ENCODE measurements around the gene MEGF6. TPM values are rescaled to one million over a fixed set of nuclear protein-coding genes. Genes with fewer than 3 reads are reported as not detected.

Gene MEGF6
- total RNA-seq, 2 experiments from 2014 or later = 2.6 to 4.5 TPM

- peak; percentile 89 for ATAC-seq
- DNase-seq = peak; percentile 87
- Mint-ChIP-seq H3K36me3 (ENCODE audit: low read depth) (no peaks in the 10 kb centered on the region), H3K4me3 (no peak overlapping the region), H3K27ac (no peak overlapping the region), H3K27me3 (peaks cover 2% of the 10 kb centered on the region), H3K4me1 (peaks cover 3% of the 10 kb centered on the region), H3K9me3 (ENCODE audit: low read depth) (no peaks in the 10 kb centered on the region)
- POLR2A ChIA-PET = no interaction called here
- CTCF ChIA-PET = interaction anchor here (0.6 to 3.7 kb wide), 19 partner anchors 9 to 1038 kb away, joined by 3 to 32 read pairs (median 4); no protein-coding TSS in a partner anchor
- intact Hi-C loops (cut with DNase I, micrococcal nuclease) = loop anchor here (1.0 to 2.0 kb wide), 5 partner anchors 30 to 271 kb away; no protein-coding TSS in a partner anchor
These were observed 158.0 kb downstream of the MEGF6 start for GRCh38 chr1:3453203-3453761.

GRCh38 chr1:3452866-3453175 lies 158.5 kb downstream of the MEGF6 start:
- H3K36me3 Mint-ChIP-seq (ENCODE audit: low read depth) = no peaks in the 10 kb centered on the region

GRCh38 chr1:3451994-3452865 lies 159.1 kb downstream of the MEGF6 start:
- ChIA-PET POLR2A (no interaction called here), CTCF (interaction anchor here (0.6 to 3.7 kb wide), 17 partner anchors 8 to 1037 kb away, joined by 3 to 32 read pairs (median 4); no protein-coding TSS in a partner anchor)
- Mint-ChIP-seq H3K27ac (no peak overlapping the region), H3K9me3 (ENCODE audit: low read depth) (no peaks in the 10 kb centered on the region), H3K4me3 (no peak overlapping the region), H3K36me3 (ENCODE audit: low read depth) (no peaks in the 10 kb centered on the region), H3K4me1 (peaks cover 3% of the 10 kb centered on the region), H3K27me3 (peaks cover 2% of the 10 kb centered on the region)
- ATAC-seq (no peak), DNase-seq (no peak)
- intact Hi-C loops (cut with DNase I, micrococcal nuclease) = loop anchor here in 1 of 2 experiments (2.0 kb wide), 1 partner anchor 167 kb away; no protein-coding TSS in a partner anchor

More at GRCh38 chr1:3452866-3453175, 158.5 kb downstream of the MEGF6 start:
- Mint-ChIP-seq H3K4me1 (peaks cover 3% of the 10 kb centered on the region), H3K27me3 (peaks cover 2% of the 10 kb centered on the region), H3K27ac (no peak overlapping the region), H3K4me3 (no peak overlapping the region), H3K9me3 (ENCODE audit: low read depth) (no peaks in the 10 kb centered on the region)
- intact Hi-C loops (cut with DNase I, micrococcal nuclease) = loop anchor here (1.0 to 2.0 kb wide), 5 partner anchors 30 to 271 kb away; no protein-coding TSS in a partner anchor
- ChIA-PET POLR2A (no interaction called here), CTCF (interaction anchor here (0.6 to 3.7 kb wide), 18 partner anchors 9 to 1037 kb away, joined by 3 to 32 read pairs (median 4); no protein-coding TSS in a partner anchor)
- no peak for DNase-seq
- no peak for ATAC-seq

- Mint-ChIP-seq H3K4me1 (peaks cover 3% of the 10 kb centered on the region), H3K36me3 (ENCODE audit: low read depth) (no peaks in the 10 kb centered on the region), H3K4me3 (no peak overlapping the region), H3K9me3 (ENCODE audit: low read depth) (peaks cover 2% of the 10 kb centered on the region), H3K27ac (no peak overlapping the region), H3K27me3 (peaks cover 2% of the 10 kb centered on the region)
- CTCF ChIA-PET = interaction anchor here (0.6 kb wide), 1 partner anchor 168 kb away, joined by 4 read pairs; no protein-coding TSS in a partner anchor
- ATAC-seq (no peak), DNase-seq (no peak)
- POLR2A ChIA-PET = no interaction called here
- intact Hi-C loops (cut with DNase I, micrococcal nuclease) = no loop called here
These were observed 160.3 kb downstream of the MEGF6 start for GRCh38 chr1:3450983-3451382.

- ChIA-PET CTCF (no interaction called here), POLR2A (no interaction called here)
- H3K27ac Mint-ChIP-seq = no peak overlapping the region
- intact Hi-C loops (cut with DNase I, micrococcal nuclease) = no loop called here
- no peak overlapping the region for H3K4me3 Mint-ChIP-seq
- no peaks in the 10 kb centered on the region for H3K36me3 Mint-ChIP-seq (ENCODE audit: low read depth)
- H3K27me3 Mint-ChIP-seq = peaks cover 2% of the 10 kb centered on the region
- DNase-seq (no peak), ATAC-seq (no peak)
- H3K4me1 Mint-ChIP-seq = peaks cover 3% of the 10 kb centered on the region
- peaks cover 4% of the 10 kb centered on the region for H3K9me3 Mint-ChIP-seq (ENCODE audit: low read depth)
These were observed 161.0 kb downstream of the MEGF6 start for GRCh38 chr1:3450202-3450863.

GRCh38 chr1:3444736-3445135 lies 166.6 kb downstream of the MEGF6 start:
- ChIA-PET CTCF (interaction anchor here (2.3 kb wide), 1 partner anchor 8 kb away, joined by 11 read pairs; no protein-coding TSS in a partner anchor), POLR2A (no interaction called here)
- Mint-ChIP-seq H3K27me3 (peaks cover 2% of the 10 kb centered on the region), H3K4me1 (no peaks in the 10 kb centered on the region), H3K27ac (no peak overlapping the region), H3K9me3 (ENCODE audit: low read depth) (peaks cover 4% of the 10 kb centered on the region), H3K4me3 (no peak overlapping the region), H3K36me3 (ENCODE audit: low read depth) (no peaks in the 10 kb centered on the region)
- ATAC-seq = no peak
- DNase-seq = no peak
- intact Hi-C loops (cut with DNase I, micrococcal nuclease) = no loop called here

GRCh38 chr1:3444298-3444697 lies 167.0 kb downstream of the MEGF6 start:
- CTCF ChIA-PET = interaction anchor here (2.3 kb wide), 1 partner anchor 8 kb away, joined by 11 read pairs; no protein-coding TSS in a partner anchor
- Mint-ChIP-seq H3K27ac (no peak overlapping the region), H3K4me1 (no peaks in the 10 kb centered on the region), H3K4me3 (no peak overlapping the region), H3K27me3 (peaks cover 2% of the 10 kb centered on the region), H3K9me3 (ENCODE audit: low read depth) (peaks cover 4% of the 10 kb centered on the region), H3K36me3 (ENCODE audit: low read depth) (no peaks in the 10 kb centered on the region)
- no peak for ATAC-seq
- intact Hi-C loops (cut with DNase I, micrococcal nuclease) = no loop called here
- POLR2A ChIA-PET = no interaction called here
- DNase-seq = no peak

GRCh38 chr1:3443807-3444206 lies 167.5 kb downstream of the MEGF6 start:
- peaks cover 2% of the 10 kb centered on the region for H3K27me3 Mint-ChIP-seq
- no peaks in the 10 kb centered on the region for H3K4me1 Mint-ChIP-seq
- intact Hi-C loops (cut with DNase I, micrococcal nuclease) = no loop called here
- ATAC-seq = no peak
- H3K9me3 Mint-ChIP-seq (ENCODE audit: low read depth) = peaks cover 4% of the 10 kb centered on the region
- no peaks in the 10 kb centered on the region for H3K36me3 Mint-ChIP-seq (ENCODE audit: low read depth)
- no peak overlapping the region for H3K27ac Mint-ChIP-seq
- CTCF ChIA-PET = interaction anchor here (0.7 to 2.3 kb wide), 2 partner anchors 9 to 35 kb away, joined by 5 to 11 read pairs; no protein-coding TSS in a partner anchor
- POLR2A ChIA-PET = no interaction called here
- DNase-seq = no peak
- H3K4me3 Mint-ChIP-seq = no peak overlapping the region

GRCh38 chr1:3442901-3443300 lies 168.4 kb downstream of the MEGF6 start:
- ChIA-PET CTCF (no interaction called here), POLR2A (no interaction called here)
- DNase-seq = no peak
- ATAC-seq = no peak
- intact Hi-C loops (cut with DNase I, micrococcal nuclease) = no loop called here
- Mint-ChIP-seq H3K27me3 (peaks cover 2% of the 10 kb centered on the region), H3K4me3 (no peak overlapping the region), H3K27ac (no peak overlapping the region), H3K4me1 (no peaks in the 10 kb centered on the region), H3K9me3 (ENCODE audit: low read depth) (peaks cover 4% of the 10 kb centered on the region), H3K36me3 (ENCODE audit: low read depth) (no peaks in the 10 kb centered on the region)

- intact Hi-C loops (cut with DNase I, micrococcal nuclease) = no loop called here
- peaks cover 4% of the 10 kb centered on the region for H3K9me3 Mint-ChIP-seq (ENCODE audit: low read depth)
- ChIA-PET CTCF (no interaction called here), POLR2A (no interaction called here)
- no peaks in the 10 kb centered on the region for H3K4me1 Mint-ChIP-seq
- no peak for ATAC-seq
- no peaks in the 10 kb centered on the region for H3K36me3 Mint-ChIP-seq (ENCODE audit: low read depth)
- no peak overlapping the region for H3K27ac Mint-ChIP-seq
- DNase-seq = no peak
- no peak overlapping the region for H3K4me3 Mint-ChIP-seq
- H3K27me3 Mint-ChIP-seq = peaks cover 2% of the 10 kb centered on the region
These were observed 169.0 kb downstream of the MEGF6 start for GRCh38 chr1:3442331-3442730.

GRCh38 chr1:3441880-3442279 lies 169.4 kb downstream of the MEGF6 start:
- no peaks in the 10 kb centered on the region for H3K36me3 Mint-ChIP-seq (ENCODE audit: low read depth)
- H3K9me3 Mint-ChIP-seq (ENCODE audit: low read depth) = peaks cover 4% of the 10 kb centered on the region
- no peak overlapping the region for H3K27ac Mint-ChIP-seq
- H3K27me3 Mint-ChIP-seq = peaks cover 2% of the 10 kb centered on the region
- DNase-seq = no peak
- H3K4me3 Mint-ChIP-seq = no peak overlapping the region
- intact Hi-C loops (cut with DNase I, micrococcal nuclease) = no loop called here
- no peaks in the 10 kb centered on the region for H3K4me1 Mint-ChIP-seq
- ATAC-seq = no peak
- ChIA-PET CTCF (interaction anchor here (1.1 kb wide), 1 partner anchor 11 kb away, joined by 4 read pairs; no protein-coding TSS in a partner anchor), POLR2A (no interaction called here)

Data from activated CD4-positive, alpha-beta T cell treated with anti-CD3 and anti-CD28 coated beads for 36 hours (primary cell).